Right cardiac atrium (tissue), 5 donors: ENCODE results near the gene FCN3. TPM values are rescaled to one million over a fixed set of nuclear protein-coding genes. Genes with fewer than 3 reads are reported as not detected.
A peak's percentile ranks its signal among the peaks of the same experiment; 100 is the strongest.

Source experiments
- ATAC-seq, 2 donors: fragments of 200-7000 bp; cut with Tn5 transposase; one replicate each; pipeline versions ENCODE4 v1.8.0 to v1.9.1; 2020; ENCODE audit warnings: moderate library complexity in 2 of 2, mild to moderate bottlenecking in 1 of 2
- DNase-seq, 3 donors: peaks; one replicate each; pipeline ENCODE4 v3.0.0-alpha.2; 2020
- H3K27ac ChIP-seq: one replicate; pipeline ENCODE4 v1.5.1; 2013; ENCODE audit warnings: mild to moderate bottlenecking, low read length, control low read depth, moderate library complexity
- H3K27me3 ChIP-seq: one replicate; pipeline ENCODE4 v1.6.1; 2013; ENCODE audit not compliant: control insufficient read depth, insufficient read depth
- H3K4me1 ChIP-seq: one replicate; pipeline ENCODE4 v1.6.1; 2013; ENCODE audit warnings: low read length; ENCODE audit not compliant: control insufficient read depth, insufficient read depth
- H3K4me3 ChIP-seq: one replicate; pipeline ENCODE4 v1.5.1; 2013; ENCODE audit warnings: low read length, control low read depth
- H3K9me3 ChIP-seq: one replicate; pipeline ENCODE4 v1.6.1; 2013; ENCODE audit warnings: low read length; ENCODE audit not compliant: control insufficient read depth
- WGBS: extraction: QIAGEN DNeasy Blood & Tissue Kit; methylation state at CpG from one replicate; pipeline ENCODE4 v1.1.7; 2013; 5-methylcytosine and 5-hydroxymethylcytosine counted together
- intact Hi-C, 4 donors: fragments of 100-400 bp; cut with DNase I; formaldehyde crosslinking; loops; one replicate each; pipeline versions ENCODE4 v1.11.0 to v1.14.0; 2022 to 2023
- polyA plus RNA-seq: library from polyadenylated mRNA; stranded (reverse); fragments of 200-250 nt; gene quantifications from one replicate; pipeline ENCODE4 v1.2.3, GENCODE V29; 2013
- total RNA-seq, 4 donors: library from RNA; stranded (reverse); fragmentation: NEBNext Ultra II Directional; extraction: Animal tissue kit (Norgen Biotek cat#: 25700); gene quantifications; one replicate each; pipeline ENCODE4 v1.2.1, GENCODE V29; 2021
- donor health status: healthy with polysubstance abuse.
- donor health status: DM: no; HTN: yes; CAD: no.
- donor health status: DM: no; HTN: no; CAD: no.
- donor health status: DM: no; HTN: yes; CAD: no; lungs with severe emphysema.
- donor health status: DM: yes; HTN: yes; CAD: no.

The FCN3 gene
- total and polyA plus RNA-seq, 5 donors = 5.8 to 98.1 (median 13.1) TPM

- intact Hi-C loops = no loop called here
- DNase-seq (no peak), ATAC-seq (no peak)
- H3K9me3 ChIP-seq = no peaks in the 10 kb centered on the region
- H3K4me1 ChIP-seq = peaks cover 6% of the 10 kb centered on the region
- no peak overlapping the region for H3K4me3 ChIP-seq
- 81% methylated on average over 14 of the region's 14 CpGs for WGBS
- no peak overlapping the region for H3K27ac ChIP-seq
- H3K27me3 ChIP-seq = no peaks in the 10 kb centered on the region
Observed at GRCh38 chr1:27346991-27347624, 27.5 kb downstream of the FCN3 start.

GRCh38 chr1:27346357-27346756 is 28.3 kb downstream of the FCN3 start:
- ATAC-seq (no peak), DNase-seq (no peak)
- Histone ChIP-seq H3K27me3 (no peaks in the 10 kb centered on the region), H3K27ac (no peak overlapping the region), H3K9me3 (no peaks in the 10 kb centered on the region), H3K4me3 (no peak overlapping the region), H3K4me1 (peaks cover 6% of the 10 kb centered on the region)
- intact Hi-C loops = no loop called here
- WGBS = 94% methylated on average over 8 of the region's 8 CpGs

- H3K9me3 ChIP-seq = no peaks in the 10 kb centered on the region
- ATAC-seq = no peak
- no peaks in the 10 kb centered on the region for H3K27me3 ChIP-seq
- DNase-seq = peak in 1 of 3 donors; percentile 29
- intact Hi-C loops = no loop called here
- no peak overlapping the region for H3K27ac ChIP-seq
- no peak overlapping the region for H3K4me3 ChIP-seq
- 88% methylated on average over 12 of the region's 12 CpGs for WGBS
- H3K4me1 ChIP-seq = peaks cover 2% of the 10 kb centered on the region
Observed at GRCh38 chr1:27345272-27345671, 29.4 kb downstream of the FCN3 start.

GRCh38 chr1:27343639-27344025 is 31.0 kb downstream of the FCN3 start:
- intact Hi-C loops = no loop called here

GRCh38 chr1:27342778-27343638 is 31.6 kb downstream of the FCN3 start:
- ATAC-seq (peak; percentile 25 to 28), DNase-seq (peak; percentile 24 to 76 (median 75))
- intact Hi-C loops = no loop called here
- H3K4me3 ChIP-seq = no peak overlapping the region
- no peak overlapping the region for H3K27ac ChIP-seq
- H3K9me3 ChIP-seq = no peaks in the 10 kb centered on the region
- no peaks in the 10 kb centered on the region for H3K4me1 ChIP-seq
- 60% methylated on average over 31 of the region's 31 CpGs for WGBS
- no peaks in the 10 kb centered on the region for H3K27me3 ChIP-seq

More at GRCh38 chr1:27343639-27344025, 31.0 kb downstream of the FCN3 start:
- Histone ChIP-seq H3K4me1 (no peaks in the 10 kb centered on the region), H3K4me3 (no peak overlapping the region), H3K9me3 (no peaks in the 10 kb centered on the region), H3K27me3 (no peaks in the 10 kb centered on the region), H3K27ac (no peak overlapping the region)
- 76% methylated on average over 5 of the region's 5 CpGs for WGBS
- no peak for ATAC-seq
- DNase-seq = no peak

GRCh38 chr1:27342391-27342777 is 32.2 kb downstream of the FCN3 start:
- WGBS = 73% methylated on average over 8 of the region's 8 CpGs
- Histone ChIP-seq H3K9me3 (no peaks in the 10 kb centered on the region), H3K27ac (no peak overlapping the region), H3K4me3 (no peak overlapping the region), H3K4me1 (no peaks in the 10 kb centered on the region), H3K27me3 (no peaks in the 10 kb centered on the region)
- ATAC-seq (peak; percentile 3 to 6), DNase-seq (peak in 1 of 3 donors; percentile 33)
- intact Hi-C loops = no loop called here

GRCh38 chr1:27341525-27342252 is 32.9 kb downstream of the FCN3 start, which contains the start of gene SYTL1:
Gene SYTL1 (plus strand): TSS chr1:27342022. CDS start chr1:27345335, 3,313 bp downstream.
- no peak within 1 kb of the TSS for H3K27ac ChIP-seq
- DNase-seq (peak in 2 of 3 donors; percentile 34 to 68), ATAC-seq (peak; percentile 14 to 44)
- whole genome bisulfite sequencing = 26% methylated on average over 22 of the region's 22 CpGs
- no peaks in the 10 kb centered on the region for H3K9me3 ChIP-seq
- H3K4me3 ChIP-seq = no peak within 1 kb of the TSS
- no peaks in the 10 kb centered on the region for H3K27me3 ChIP-seq
- no peaks in the 10 kb centered on the region for H3K4me1 ChIP-seq
- intact Hi-C loops = no loop called here

- DNase-seq (peak in 1 of 3 donors; percentile 7), ATAC-seq (no peak)
- no peaks in the 10 kb centered on the region for H3K9me3 ChIP-seq
- no peak overlapping the region for H3K4me3 ChIP-seq
- H3K4me1 ChIP-seq = no peaks in the 10 kb centered on the region
- H3K27ac ChIP-seq = no peak overlapping the region
- no peaks in the 10 kb centered on the region for H3K27me3 ChIP-seq
- WGBS = 60% methylated on average over 5 of the region's 5 CpGs
- intact Hi-C loops = no loop called here
Observed at GRCh38 chr1:27339213-27339612, 35.4 kb downstream of the FCN3 start.

- no peaks in the 10 kb centered on the region for H3K9me3 ChIP-seq
- 91% methylated on average over 6 of the region's 6 CpGs for WGBS
- DNase-seq (no peak), ATAC-seq (no peak)
- no peaks in the 10 kb centered on the region for H3K27me3 ChIP-seq
- no peak overlapping the region for H3K4me3 ChIP-seq
- intact Hi-C loops = no loop called here
- H3K4me1 ChIP-seq = no peaks in the 10 kb centered on the region
- H3K27ac ChIP-seq = no peak overlapping the region
Observed at GRCh38 chr1:27338751-27339150, 35.9 kb downstream of the FCN3 start.

GRCh38 chr1:27336756-27337155 is 37.9 kb downstream of the FCN3 start:
- Histone ChIP-seq H3K9me3 (no peaks in the 10 kb centered on the region), H3K27ac (no peak overlapping the region), H3K4me3 (no peak overlapping the region), H3K27me3 (no peaks in the 10 kb centered on the region), H3K4me1 (peaks cover 2% of the 10 kb centered on the region)
- peak in 2 of 3 donors; percentile 6 to 46 for DNase-seq
- WGBS = 93% methylated on average over 5 of the region's 5 CpGs
- intact Hi-C loops = no loop called here
- ATAC-seq = no peak
